H9 (cell line): Measurements from ENCODE around the gene NONO. TPM values are rescaled to one million over a fixed set of nuclear protein-coding genes. Genes with fewer than 3 reads are reported as not detected.
A peak's percentile ranks its signal among the peaks of the same experiment; 100 is the strongest.

Experiments used
- DNase-seq: peaks from one replicate; pipeline ENCODE4 v3.0.0-alpha.2; 2017
- H2AFZ ChIP-seq: one replicate; pipeline ENCODE4 v1.6.1; 2013; ENCODE audit warnings: mild to moderate bottlenecking, low read length, control low read depth, moderate library complexity
- H2AK5ac ChIP-seq: 2 replicates; pipeline ENCODE4 v1.6.1; 2013; ENCODE audit warnings: low read length, control low read depth, mixed read lengths; ENCODE audit not compliant: insufficient read length
- H2BK120ac ChIP-seq: one replicate; pipeline ENCODE4 v1.6.1; 2013; ENCODE audit warnings: low read depth, mild to moderate bottlenecking, low read length, control low read depth, inconsistent platforms; ENCODE audit not compliant: poor library complexity, severe bottlenecking
- H2BK12ac ChIP-seq: 2 replicates; pipeline ENCODE4 v1.6.1; 2013; ENCODE audit warnings: low read length, control low read depth, mixed read lengths, low read depth; ENCODE audit not compliant: insufficient read length
- H2BK15ac ChIP-seq: 2 replicates; pipeline ENCODE4 v1.6.1; 2013; ENCODE audit warnings: low read depth, low read length, control low read depth
- H2BK20ac ChIP-seq: one replicate; pipeline ENCODE4 v1.6.1; 2013; ENCODE audit warnings: low read depth, mild to moderate bottlenecking, low read length, control low read depth, inconsistent platforms; ENCODE audit not compliant: poor library complexity, severe bottlenecking
- H2BK5ac ChIP-seq: 2 replicates; pipeline ENCODE4 v1.6.1; 2013; ENCODE audit warnings: low read length, control low read depth, mixed read lengths; ENCODE audit not compliant: insufficient read length
- H3K14ac ChIP-seq: 2 replicates; pipeline ENCODE4 v1.6.1; 2013; ENCODE audit warnings: low read length, control low read depth; ENCODE audit not compliant: insufficient read depth
- H3K18ac ChIP-seq: 2 replicates; pipeline ENCODE4 v1.6.1; 2013; ENCODE audit warnings: low read depth, mild to moderate bottlenecking, mixed read lengths, low read length, control low read depth; ENCODE audit not compliant: insufficient read length
- H3K23ac ChIP-seq: 2 replicates; pipeline ENCODE4 v1.6.1; 2013; ENCODE audit warnings: low read length, control low read depth, mixed read lengths, low read depth; ENCODE audit not compliant: insufficient read length
- H3K23me2 ChIP-seq: 2 replicates; pipeline ENCODE4 v1.6.1; 2013; ENCODE audit warnings: low read depth, mild to moderate bottlenecking, mixed read lengths, low read length, control low read depth; ENCODE audit not compliant: insufficient read length, poor library complexity, severe bottlenecking
- H3K27ac ChIP-seq: 2 replicates; pipeline ENCODE4 v1.5.1; 2013; ENCODE audit warnings: low read length, control low read depth, mixed read lengths, low read depth; ENCODE audit not compliant: insufficient read length
- H3K27me3 ChIP-seq: 2 replicates; pipeline ENCODE4 v1.6.1; 2013; ENCODE audit warnings: low read length, control low read depth, inconsistent platforms; ENCODE audit not compliant: insufficient read depth
- H3K4ac ChIP-seq: 2 replicates; pipeline ENCODE4 v1.6.1; 2013; ENCODE audit warnings: low read depth, mild to moderate bottlenecking, control low read depth, inconsistent platforms, low read length, moderate library complexity
- H3K4me1 ChIP-seq: 2 replicates; pipeline ENCODE4 v1.6.1; 2013; ENCODE audit warnings: low read length, control low read depth, inconsistent platforms; ENCODE audit not compliant: insufficient read depth
- H3K4me2 ChIP-seq: 2 replicates; pipeline ENCODE4 v1.6.1; 2013; ENCODE audit warnings: low read length, control low read depth, mixed read lengths; ENCODE audit not compliant: insufficient read length, insufficient read depth
- H3K56ac ChIP-seq: 2 replicates; pipeline ENCODE4 v1.6.1; 2013; ENCODE audit warnings: low read depth, mild to moderate bottlenecking, mixed read lengths, low read length, control low read depth; ENCODE audit not compliant: insufficient read length
- H3K79me1 ChIP-seq: 2 replicates; pipeline ENCODE4 v1.6.1; 2013; ENCODE audit warnings: low read depth, mild to moderate bottlenecking, moderate library complexity, low read length, control low read depth, inconsistent platforms; ENCODE audit not compliant: insufficient read depth, poor library complexity, severe bottlenecking
- H3K79me2 ChIP-seq: 2 replicates; pipeline ENCODE4 v1.6.1; 2013; ENCODE audit warnings: low read length, control low read depth, inconsistent platforms; ENCODE audit not compliant: insufficient read depth
- H3K9ac ChIP-seq: 2 replicates; pipeline ENCODE4 v1.6.1; 2013; ENCODE audit warnings: low read length, control low read depth, mixed read lengths; ENCODE audit not compliant: insufficient read length; ENCODE audit errors: extremely low read depth
- H3K9me3 ChIP-seq: one replicate; pipeline ENCODE4 v1.6.1; 2013; ENCODE audit warnings: low read depth, low read length, inconsistent platforms; ENCODE audit not compliant: control insufficient read depth
- H3T11ph ChIP-seq: one replicate; pipeline ENCODE4 v1.6.1; 2013; ENCODE audit warnings: mild to moderate bottlenecking, low read length, control low read depth, inconsistent platforms
- H4K20me1 ChIP-seq: one replicate; pipeline ENCODE4 v1.6.1; 2013; ENCODE audit not compliant: control insufficient read depth, insufficient read length, insufficient read depth
- H4K5ac ChIP-seq: 2 replicates; pipeline ENCODE4 v1.6.1; 2013; ENCODE audit warnings: low read depth, mild to moderate bottlenecking, mixed read lengths, low read length, control low read depth; ENCODE audit not compliant: insufficient read length
- H4K8ac ChIP-seq: replicated peaks from 2 replicates; pipeline ENCODE4 v1.6.1; 2013; ENCODE audit warnings: low read length, control low read depth, mixed read lengths, low read depth; ENCODE audit not compliant: insufficient read length
- H4K91ac ChIP-seq: 2 replicates; pipeline ENCODE4 v1.6.1; 2013; ENCODE audit warnings: low read depth, mild to moderate bottlenecking, moderate library complexity, mixed read lengths, low read length, control low read depth; ENCODE audit not compliant: insufficient read length
- H3K27ac Mint-ChIP-seq, 3 experiments: 2 replicates in 2 of 3; 3 replicates in 1 of 3; pipeline ENCODE4 v1.8.0; 2020 to 2021; ENCODE audit warnings: mixed read lengths in 3 of 3, mild to moderate bottlenecking in 1 of 3, moderate library complexity in 1 of 3
- H3K27me3 Mint-ChIP-seq: 2 replicates; pipeline ENCODE4 v1.8.0; 2021; ENCODE audit warnings: low read depth, mild to moderate bottlenecking, moderate library complexity, mixed read lengths
- H3K36me3 Mint-ChIP-seq, 3 experiments: 2 replicates in 2 of 3; 3 replicates in 1 of 3; pipeline ENCODE4 v1.8.0; 2020 to 2021; ENCODE audit warnings: low read depth in 3 of 3, mixed read lengths in 3 of 3; ENCODE audit not compliant: insufficient read depth in 1 of 3
- H3K4me1 Mint-ChIP-seq, 2 experiments: 2 replicates each; pipeline ENCODE4 v1.8.0; 2020; ENCODE audit warnings: mixed read lengths in 2 of 2
- H3K4me3 Mint-ChIP-seq, 2 experiments: 2 replicates in 1 of 2; 3 replicates in 1 of 2; pipeline ENCODE4 v1.8.0; 2020 to 2021; ENCODE audit warnings: mild to moderate bottlenecking in 2 of 2, mixed read lengths in 2 of 2, moderate library complexity in 1 of 2
- H3K9me3 Mint-ChIP-seq, 2 experiments: 2 replicates in 1 of 2; 3 replicates in 1 of 2; pipeline ENCODE4 v1.8.0; 2020; ENCODE audit warnings: mild to moderate bottlenecking in 2 of 2, mixed read lengths in 2 of 2, moderate library complexity in 1 of 2
- CTCF ChIP-seq: fragments of 200-600 bp; sonication (generic); conservative IDR thresholded peaks from 3 replicates; pipeline ENCODE4 v1.8.0; 2021; ENCODE audit warnings: antibody characterized with exemption, mild to moderate bottlenecking
- WGBS: extraction: QIAGEN DNeasy Blood & Tissue Kit; methylation state at CpG from one replicate; pipeline ENCODE4 v1.1.7; 2013; ENCODE audit warnings: missing lambda C conversion rate, low lambda C conversion rate, mixed read lengths; ENCODE audit not compliant: insufficient read length; ENCODE audit errors: extremely low coverage; 5-methylcytosine and 5-hydroxymethylcytosine counted together
- total RNA-seq: library from RNA; stranded (reverse); gene quantifications from 2 replicates; pipeline ENCODE4 v1.2.1, GENCODE V29; 2021

Gene NONO
- total RNA-seq, 1 experiment from 2014 or later: 703 TPM

- Histone ChIP-seq H3K14ac (peak within 1 kb of the TSS; percentile 73), H3K18ac (peak within 1 kb of the TSS; percentile 67), H3K4me2 (peak within 1 kb of the TSS; percentile 64), H2AK5ac (no peak within 1 kb of the TSS), H3K9ac (peak within 1 kb of the TSS; percentile 66), H3K79me2 (peaks cover 2% of the 10 kb centered on the region; the same call in 1 of the 2 replicates), H3K4me1 (no peaks in the 10 kb centered on the region), H2BK120ac (no peak within 1 kb of the TSS), H3K23ac (no peak within 1 kb of the TSS), H3K9me3 (peaks cover 12% of the 10 kb centered on the region), H4K91ac (no peak within 1 kb of the TSS), H4K20me1 (no peaks in the 10 kb centered on the region), H3K4ac (no peak within 1 kb of the TSS), H3K27me3 (no peaks in the 10 kb centered on the region), H2BK15ac (no peak within 1 kb of the TSS), H2AFZ (no peak within 1 kb of the TSS), H3T11ph (no peak within 1 kb of the TSS), H3K23me2 (peaks cover 14% of the 10 kb centered on the region), H3K27ac (no peak within 1 kb of the TSS), H2BK20ac (no peak within 1 kb of the TSS), H3K79me1 (no peaks in the 10 kb centered on the region), H2BK12ac (no peak within 1 kb of the TSS), H3K56ac (no peak within 1 kb of the TSS), H4K8ac (no peak within 1 kb of the TSS), H2BK5ac (no peak within 1 kb of the TSS), H4K5ac (no peak within 1 kb of the TSS)
- no peak for TF ChIP-seq CTCF
- H3K9me3 Mint-ChIP-seq: peaks cover 60 to 70% of the 10 kb centered on the region in 2 experiments
- peak; percentile 85 for DNase-seq
- WGBS: no CpG with 5 or more reads among the region's 54 CpGs
- H3K4me1 Mint-ChIP-seq: peaks cover 10 to 27% of the 10 kb centered on the region in 2 experiments
- H3K27ac Mint-ChIP-seq: peak within 1 kb of the TSS; percentile 92 to 99 (median 98); a peak in 6 of 7 replicates
- peaks cover 18 to 31% (median 19%) of the 10 kb centered on the region in 3 experiments for H3K36me3 Mint-ChIP-seq
- peak within 1 kb of the TSS; percentile 93 to 95 for H3K4me3 Mint-ChIP-seq
- no peaks in the 10 kb centered on the region for H3K27me3 Mint-ChIP-seq
These were observed 29.1 kb upstream of the NONO start, which contains the start of gene ZMYM3 for GRCh38 chrX:71254092-71254963. Gene ZMYM3 (minus strand): TSS chrX:71254140. CDS start chrX:71253255, 885 bp downstream.
